T-cell (primary cell): ENCODE results near the gene SEH1L. TPM values are rescaled to one million over a fixed set of nuclear protein-coding genes. Genes with fewer than 3 reads are reported as not detected.

Experiments used
- ATAC-seq, 4 experiments: fragments of 200-7000 bp in 3 of 4; fragments of 150-1000 bp in 1 of 4; cut with Tn5 transposase; replicated peaks in 1 of 4; 1 replicate in 3 of 4; 2 replicates in 1 of 4; pipeline ENCODE4 v1.10.0; 2021; ENCODE audit warnings: moderate library complexity in 3 of 4, mild to moderate bottlenecking in 2 of 4, moderate number of reproducible peaks in 1 of 4
- CTCF ChIA-PET, 2 donors: fragments of 300-600 bp; sonication (Branson Sonifier 250); formaldehyde crosslinking; loops; one replicate each; lab custom pipeline; 2022; ENCODE audit warnings: antibody characterized with exemption in 2 of 2; lab: Charles Lee
- POLR2A ChIA-PET, 2 donors: fragments of 300-600 bp; sonication (Branson Sonifier 250); formaldehyde crosslinking; loops; one replicate each; lab custom pipeline; 2022; ENCODE audit warnings: antibody characterized with exemption in 2 of 2; lab: Charles Lee
- DNase-seq, 35 experiments: peaks; one replicate each; pipeline versions ENCODE4 v3.0.0 to v3.0.0-alpha.2; 2013 to 2023
- H3K27ac ChIP-seq: one replicate; pipeline ENCODE4 v1.5.1; 2013; ENCODE audit warnings: low read length
- H3K27me3 ChIP-seq, 2 experiments: replicated peaks in 1 of 2; 1 replicate in 1 of 2; 2 replicates in 1 of 2; pipeline versions ENCODE4 v1.6.1 to v1.7.0; 2013; ENCODE audit warnings: low read length in 1 of 2, mixed read lengths in 1 of 2; ENCODE audit not compliant: control insufficient read depth in 2 of 2, insufficient read depth in 2 of 2; ENCODE audit errors: extremely low read depth in 1 of 2
- H3K36me3 ChIP-seq, 2 donors: 1 replicate in 1 of 2; 2 replicates in 1 of 2; pipeline versions ENCODE4 v1.6.1 to v1.7.0; 2013; ENCODE audit warnings: low read length in 1 of 2; ENCODE audit not compliant: control insufficient read depth in 2 of 2, insufficient read depth in 1 of 2; ENCODE audit errors: extremely low read depth in 1 of 2
- H3K4me1 ChIP-seq, 2 experiments: 1 replicate in 1 of 2; 2 replicates in 1 of 2; pipeline versions ENCODE4 v1.6.1 to v1.7.0; 2013; ENCODE audit warnings: low read length in 2 of 2, mixed read lengths in 1 of 2; ENCODE audit not compliant: insufficient read depth in 2 of 2, control insufficient read depth in 1 of 2; ENCODE audit errors: extremely low read depth in 1 of 2
- H3K4me3 ChIP-seq, 2 donors: 1 replicate in 1 of 2; 2 replicates in 1 of 2; pipeline versions ENCODE4 v1.5.1 to v1.7.0; 2013; ENCODE audit warnings: mild to moderate bottlenecking in 2 of 2, low read length in 1 of 2, moderate library complexity in 1 of 2; ENCODE audit not compliant: control insufficient read depth in 1 of 2; ENCODE audit errors: extremely low read depth in 1 of 2
- H3K9me3 ChIP-seq: 2 replicates; pipeline ENCODE4 v1.7.0; 2013
- H3K27ac Mint-ChIP-seq, 2 donors: one replicate each; pipeline ENCODE4 v1.8.0; 2020 to 2021; ENCODE audit warnings: mild to moderate bottlenecking in 2 of 2, mixed read lengths in 2 of 2
- H3K27me3 Mint-ChIP-seq, 2 donors: one replicate each; pipeline ENCODE4 v1.8.0; 2021 to 2022; ENCODE audit warnings: mixed read lengths in 2 of 2
- H3K36me3 Mint-ChIP-seq: one replicate; pipeline ENCODE4 v1.8.0; 2021; ENCODE audit warnings: mixed read lengths
- H3K4me1 Mint-ChIP-seq, 3 donors: one replicate each; pipeline ENCODE4 v1.8.0; 2020 to 2022; ENCODE audit warnings: mixed read lengths in 3 of 3, mild to moderate bottlenecking in 1 of 3
- H3K4me3 Mint-ChIP-seq, 3 donors: one replicate each; pipeline ENCODE4 v1.8.0; 2020 to 2022; ENCODE audit warnings: mild to moderate bottlenecking in 3 of 3, mixed read lengths in 3 of 3, moderate library complexity in 3 of 3
- H3K9me3 Mint-ChIP-seq, 3 donors: one replicate each; pipeline ENCODE4 v1.8.0; 2020 to 2022; ENCODE audit warnings: mixed read lengths in 3 of 3
- WGBS: methylation state at CpG from one replicate; pipeline ENCODE4 v1.1.5; 2013; ENCODE audit warnings: missing lambda C conversion rate; ENCODE audit not compliant: insufficient coverage; 5-methylcytosine and 5-hydroxymethylcytosine counted together
- total RNA-seq, 35 experiments: library from RNA in 6 of 35; stranded (reverse) in 6 of 35; fragments of 120-200 nt in 1 of 35; gene quantifications; one replicate each; pipeline versions ENCODE4 v1.2.1 to v1.2.4 and lab custom pipeline; 2013 to 2026

Gene SEH1L
- total RNA-seq, 5 donors from 2014 or later (not counting 1 experiment from before 2014, with no cell fraction given) = 28.4 to 34.9 (median 29.9) TPM

GRCh38 chr18:12908706-12909105 lies 39.1 kb upstream of the SEH1L start:
- peaks cover 0 to 7% of the 10 kb centered on the region in 2 donors for H3K27me3 Mint-ChIP-seq
- no peaks in the 10 kb centered on the region for H3K36me3 ChIP-seq
- no peak overlapping the region for H3K4me3 Mint-ChIP-seq
- H3K4me1 ChIP-seq = peaks cover 3 to 33% of the 10 kb centered on the region in 2 experiments
- no peak for DNase-seq
- no peak overlapping the region for H3K27ac Mint-ChIP-seq
- ATAC-seq = no peak
- WGBS = 86% methylated on average over 1 of the region's 4 CpGs
- no peak overlapping the region for H3K4me3 ChIP-seq
- no peak overlapping the region for H3K27ac ChIP-seq
- H3K27me3 ChIP-seq = peaks cover 0 to 17% of the 10 kb centered on the region in 2 experiments
- ChIA-PET CTCF (no interaction called here), POLR2A (no interaction called here)
- no peaks in the 10 kb centered on the region for H3K36me3 Mint-ChIP-seq
- peaks cover 7 to 9% (median 7%) of the 10 kb centered on the region in 3 donors for H3K9me3 Mint-ChIP-seq
- H3K4me1 Mint-ChIP-seq = peaks cover 12 to 14% (median 13%) of the 10 kb centered on the region in 3 donors
- H3K9me3 ChIP-seq = no peaks in the 10 kb centered on the region

GRCh38 chr18:12911025-12911928 lies 36.5 kb upstream of the SEH1L start:
- ATAC-seq (peak; percentile 94 to 98 (median 96)), DNase-seq (peak in 33 of 35 experiments; percentile 27 to 72 (median 51))
- peaks cover 0 to 5% of the 10 kb centered on the region in 2 donors for H3K27me3 Mint-ChIP-seq
- H3K4me1 ChIP-seq = peaks cover 3 to 21% of the 10 kb centered on the region in 2 experiments
- 28% methylated on average over 71 of the region's 75 CpGs for WGBS
- no peaks in the 10 kb centered on the region for H3K36me3 Mint-ChIP-seq
- peaks cover 7 to 11% (median 9%) of the 10 kb centered on the region in 3 donors for H3K9me3 Mint-ChIP-seq
- H3K9me3 ChIP-seq = no peaks in the 10 kb centered on the region
- peak overlapping the region in 1 of 2 donors; percentile 48 for H3K27ac Mint-ChIP-seq
- no peak overlapping the region for H3K27ac ChIP-seq
- peak overlapping the region; percentile 66 to 69 (median 67) for H3K4me3 Mint-ChIP-seq
- POLR2A ChIA-PET = interaction anchor here in 1 of 2 donors (0.5 kb wide), 1 partner anchor 15 kb away, joined by 5 read pairs; no protein-coding TSS in a partner anchor
- H3K27me3 ChIP-seq = peaks cover 0 to 15% of the 10 kb centered on the region in 2 experiments
- no peaks in the 10 kb centered on the region for H3K36me3 ChIP-seq
- CTCF ChIA-PET = interaction anchor here in 1 of 2 donors (0.6 kb wide), 1 partner anchor 182 kb away, joined by 3 read pairs; no protein-coding TSS in a partner anchor
- peak overlapping the region; percentile 43 to 74 for H3K4me3 ChIP-seq
- H3K4me1 Mint-ChIP-seq = peaks cover 5 to 7% (median 6%) of the 10 kb centered on the region in 3 donors

- H3K9me3 Mint-ChIP-seq = peaks cover 7 to 11% (median 9%) of the 10 kb centered on the region in 3 donors
- Histone ChIP-seq H3K27ac (no peak overlapping the region), H3K27me3 (peaks cover 0 to 6% of the 10 kb centered on the region in 2 experiments), H3K4me3 (peak overlapping the region in 1 of 2 donors; percentile 74), H3K9me3 (no peaks in the 10 kb centered on the region), H3K4me1 (peaks cover 3 to 21% of the 10 kb centered on the region in 2 experiments), H3K36me3 (no peaks in the 10 kb centered on the region)
- H3K36me3 Mint-ChIP-seq = no peaks in the 10 kb centered on the region
- 90% methylated on average over 68 of the region's 75 CpGs for WGBS
- H3K4me1 Mint-ChIP-seq = peaks cover 5 to 7% (median 6%) of the 10 kb centered on the region in 3 donors
- H3K27me3 Mint-ChIP-seq = peaks cover 0 to 1% of the 10 kb centered on the region in 2 donors
- H3K27ac Mint-ChIP-seq = no peak overlapping the region
- ChIA-PET CTCF (interaction anchor here in 1 of 2 donors (0.6 kb wide), 1 partner anchor 410 kb away, joined by 4 read pairs; no protein-coding TSS in a partner anchor), POLR2A (no interaction called here)
- DNase-seq (no peak), ATAC-seq (no peak)
- H3K4me3 Mint-ChIP-seq = peak overlapping the region in 1 of 3 donors; percentile 69
Measured at GRCh38 chr18:12911929-12912703, 35.7 kb upstream of the SEH1L start.

GRCh38 chr18:12921178-12921577 lies 26.6 kb upstream of the SEH1L start:
- H3K4me1 Mint-ChIP-seq = peaks cover 0 to 18% (median 8%) of the 10 kb centered on the region in 3 donors
- peak overlapping the region; percentile 60 to 85 for H3K27ac Mint-ChIP-seq
- H3K4me3 ChIP-seq = no peak overlapping the region
- no peaks in the 10 kb centered on the region for H3K9me3 Mint-ChIP-seq
- peak; percentile 30 to 93 (median 73) for ATAC-seq
- no peaks in the 10 kb centered on the region for H3K36me3 Mint-ChIP-seq
- H3K27ac ChIP-seq = peak overlapping the region; percentile 1
- CTCF ChIA-PET = interaction anchor here in 1 of 2 donors (0.6 to 2.6 kb wide), 5 partner anchors 13 to 118 kb away, joined by 3 to 12 read pairs (median 3); no protein-coding TSS in a partner anchor
- POLR2A ChIA-PET = interaction anchor here in 1 of 2 donors (0.9 kb wide), 1 partner anchor 37 kb away, joined by 6 read pairs; the partner anchor contains the start of gene PTPN2
- H3K4me1 ChIP-seq = peaks cover 0 to 10% of the 10 kb centered on the region in 2 experiments
- peak in 26 of 35 experiments; percentile 6 to 71 (median 33) for DNase-seq
- 9% methylated on average over 6 of the region's 7 CpGs for WGBS
- H3K9me3 ChIP-seq = no peaks in the 10 kb centered on the region
- H3K4me3 Mint-ChIP-seq = peak overlapping the region; percentile 25 to 39 (median 31)
- no peaks in the 10 kb centered on the region for H3K27me3 ChIP-seq
- no peaks in the 10 kb centered on the region for H3K36me3 ChIP-seq
- H3K27me3 Mint-ChIP-seq = no peaks in the 10 kb centered on the region

GRCh38 chr18:12922266-12922665 lies 25.5 kb upstream of the SEH1L start:
- H3K9me3 Mint-ChIP-seq = no peaks in the 10 kb centered on the region
- no peak for ATAC-seq
- POLR2A ChIA-PET = no interaction called here
- Histone ChIP-seq H3K27me3 (no peaks in the 10 kb centered on the region), H3K27ac (no peak overlapping the region), H3K4me1 (peaks cover 0 to 10% of the 10 kb centered on the region in 2 experiments), H3K4me3 (no peak overlapping the region), H3K36me3 (no peaks in the 10 kb centered on the region), H3K9me3 (no peaks in the 10 kb centered on the region)
- no CpG with 5 or more reads among the region's 1 CpG for WGBS
- H3K4me3 Mint-ChIP-seq = no peak overlapping the region
- no peaks in the 10 kb centered on the region for H3K36me3 Mint-ChIP-seq
- H3K27ac Mint-ChIP-seq = no peak overlapping the region
- CTCF ChIA-PET = interaction anchor here in 1 of 2 donors (0.6 to 2.6 kb wide), 3 partner anchors 12 to 283 kb away, joined by 3 to 12 read pairs (median 5); no protein-coding TSS in a partner anchor
- no peaks in the 10 kb centered on the region for H3K27me3 Mint-ChIP-seq
- no peak for DNase-seq
- peaks cover 0 to 18% (median 8%) of the 10 kb centered on the region in 3 donors for H3K4me1 Mint-ChIP-seq
